GM21367 (cell line): Measurements from ENCODE around the gene RPGR.

Source experiments
- ATAC-seq: cut with Tn5 transposase; IDR thresholded peaks from one replicate; pipeline ENCODE4 v1.9.1; 2021; ENCODE audit not compliant: unreplicated experiment

RPGR gene

GRCh38 chrX:38260231-38260630 is 67.1 kb downstream of the RPGR start:
- no peak for ATAC-seq

GRCh38 chrX:38256019-38256418 is 71.3 kb downstream of the RPGR start:
- no peak for ATAC-seq

DNA sequence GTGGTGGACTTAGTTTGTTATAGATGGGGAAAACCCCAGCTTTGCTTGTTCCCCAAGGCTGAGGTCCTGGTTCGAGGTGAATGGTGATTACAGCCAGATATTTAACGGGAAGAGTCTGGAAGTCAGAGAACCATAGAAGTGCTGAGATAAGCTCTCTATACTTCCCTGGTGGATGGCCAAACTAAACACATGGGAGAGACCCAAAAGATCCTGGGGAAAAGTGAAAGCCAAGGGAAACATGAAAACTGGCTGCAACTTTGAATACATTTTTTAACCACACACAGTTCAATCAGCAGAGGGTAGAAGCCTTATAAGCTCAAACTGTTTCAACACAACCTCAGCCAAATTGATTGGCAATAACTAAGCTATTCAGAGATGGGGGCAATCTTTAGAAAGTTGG is 77.3 kb downstream of the RPGR start:
- no peak for ATAC-seq

DNA sequence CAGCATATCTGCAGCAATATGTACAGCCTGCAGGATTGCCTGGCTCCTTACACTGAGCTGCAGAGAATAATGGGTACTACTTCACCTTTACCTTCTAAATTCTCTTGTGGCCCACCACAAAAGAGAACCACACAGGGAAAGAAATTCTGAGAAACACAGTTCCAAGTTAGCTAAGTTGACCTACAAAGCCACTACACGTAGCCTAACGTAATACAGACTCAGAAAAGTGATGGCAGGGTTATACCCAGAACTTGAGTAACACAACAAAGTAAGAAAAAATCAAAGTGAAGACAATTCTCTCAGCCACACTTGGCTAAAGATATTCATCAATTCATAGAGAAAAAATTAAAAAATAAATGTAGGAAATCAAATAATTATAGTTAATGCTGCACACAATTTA is 80.3 kb downstream of the RPGR start:
- ATAC-seq = no peak

GRCh38 chrX:38240541-38240940 is 86.8 kb downstream of the RPGR start:
- no peak for ATAC-seq

DNA sequence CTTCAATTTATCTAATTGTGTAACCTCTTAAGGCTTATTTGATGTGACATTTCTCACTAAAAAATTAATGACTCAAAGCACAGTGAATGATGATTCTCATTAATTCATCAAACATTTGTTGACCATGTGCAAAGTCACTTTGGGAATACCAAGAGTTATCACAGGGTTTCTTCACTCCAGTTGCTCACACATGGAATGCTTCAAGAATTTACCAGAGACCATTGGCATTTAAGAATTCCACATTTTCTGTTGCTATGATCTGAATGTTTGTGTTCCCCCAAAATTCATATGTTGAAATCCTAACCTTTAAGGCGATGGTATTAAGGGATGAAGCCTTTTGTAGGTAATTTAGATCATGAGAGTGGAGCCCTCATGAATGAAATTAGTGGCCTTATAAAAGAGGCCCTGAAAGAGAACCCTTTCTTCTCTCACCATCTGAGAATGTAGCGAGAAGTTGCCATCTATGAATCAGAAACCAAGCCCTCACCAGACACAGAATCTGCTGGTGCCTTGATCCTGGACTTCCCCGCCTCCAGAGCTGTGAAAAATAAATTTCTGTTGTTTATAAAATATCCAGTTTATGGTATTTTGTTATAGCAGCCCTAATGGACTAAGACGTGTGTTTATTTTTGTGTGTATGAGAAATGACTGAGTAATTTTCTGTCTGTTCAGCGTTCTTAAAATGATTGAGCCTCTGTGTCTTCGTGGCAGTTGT is 90.3 kb downstream of the RPGR start:
- ATAC-seq = no peak

DNA sequence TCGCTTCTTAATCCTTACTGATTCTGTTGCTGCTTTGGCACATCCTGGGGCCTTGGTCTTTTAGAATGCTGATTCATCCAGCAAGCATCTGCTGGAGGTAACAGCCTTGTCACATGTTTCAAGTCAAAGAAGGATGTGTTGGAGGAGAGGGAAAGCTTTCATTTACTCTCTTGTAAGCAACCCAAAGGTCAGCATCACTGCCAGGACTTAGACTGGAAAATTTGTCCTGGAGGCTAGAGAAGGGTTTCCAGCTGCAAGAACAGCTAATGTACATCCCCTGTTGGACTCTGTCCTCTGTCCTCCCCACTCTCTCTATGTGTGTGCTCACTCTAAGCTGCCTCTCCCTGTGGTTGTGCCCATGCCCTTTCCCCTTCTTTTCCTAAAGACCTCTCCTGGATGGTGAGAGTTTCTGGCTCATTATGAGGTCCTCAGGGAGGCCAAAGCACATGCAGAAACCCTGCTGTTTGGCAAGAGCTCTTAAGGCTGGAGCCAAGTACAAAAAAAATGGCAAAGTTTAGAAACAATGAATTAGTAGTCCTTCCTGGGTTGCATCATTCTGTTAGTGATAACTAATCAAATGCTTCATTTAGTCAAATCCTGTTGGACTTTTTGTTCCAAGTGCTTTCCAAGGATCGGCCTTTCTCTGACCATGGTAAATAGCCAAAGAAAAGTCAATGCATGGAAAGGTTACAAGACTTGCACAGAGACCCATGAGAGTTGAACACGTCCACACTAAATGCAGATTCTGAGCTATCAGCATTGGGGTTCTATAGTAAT is 93.2 kb downstream of the RPGR start:
- ATAC-seq = no peak

- ATAC-seq = no peak
These were observed 95.1 kb downstream of the RPGR start for GRCh38 chrX:38232079-38232686.

DNA sequence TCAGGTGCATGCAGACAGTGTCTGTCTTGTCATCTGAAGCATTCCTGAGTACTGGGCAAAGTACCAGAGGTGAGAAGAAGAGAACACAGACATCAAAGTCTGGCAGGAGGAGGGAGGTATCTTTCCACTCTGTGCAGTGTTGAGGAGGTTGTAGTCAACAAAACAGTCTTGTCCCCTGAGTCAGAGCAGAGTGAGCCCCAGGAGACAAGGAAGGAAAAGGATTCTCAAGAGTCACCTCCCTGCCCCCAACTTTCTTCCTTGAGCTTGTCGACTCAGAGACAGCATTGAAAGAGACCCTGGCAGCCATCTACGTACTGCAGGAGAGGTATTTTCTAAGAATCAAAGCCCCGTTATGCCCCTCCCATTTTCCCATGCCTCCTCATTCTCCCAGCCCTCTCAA is 102.2 kb downstream of the RPGR start:
- no peak for ATAC-seq

GRCh38 chrX:38224160-38224559 is 103.1 kb downstream of the RPGR start:
- no peak for ATAC-seq

GRCh38 chrX:38221391-38221929 is 105.8 kb downstream of the RPGR start:
- ATAC-seq = no peak

DNA sequence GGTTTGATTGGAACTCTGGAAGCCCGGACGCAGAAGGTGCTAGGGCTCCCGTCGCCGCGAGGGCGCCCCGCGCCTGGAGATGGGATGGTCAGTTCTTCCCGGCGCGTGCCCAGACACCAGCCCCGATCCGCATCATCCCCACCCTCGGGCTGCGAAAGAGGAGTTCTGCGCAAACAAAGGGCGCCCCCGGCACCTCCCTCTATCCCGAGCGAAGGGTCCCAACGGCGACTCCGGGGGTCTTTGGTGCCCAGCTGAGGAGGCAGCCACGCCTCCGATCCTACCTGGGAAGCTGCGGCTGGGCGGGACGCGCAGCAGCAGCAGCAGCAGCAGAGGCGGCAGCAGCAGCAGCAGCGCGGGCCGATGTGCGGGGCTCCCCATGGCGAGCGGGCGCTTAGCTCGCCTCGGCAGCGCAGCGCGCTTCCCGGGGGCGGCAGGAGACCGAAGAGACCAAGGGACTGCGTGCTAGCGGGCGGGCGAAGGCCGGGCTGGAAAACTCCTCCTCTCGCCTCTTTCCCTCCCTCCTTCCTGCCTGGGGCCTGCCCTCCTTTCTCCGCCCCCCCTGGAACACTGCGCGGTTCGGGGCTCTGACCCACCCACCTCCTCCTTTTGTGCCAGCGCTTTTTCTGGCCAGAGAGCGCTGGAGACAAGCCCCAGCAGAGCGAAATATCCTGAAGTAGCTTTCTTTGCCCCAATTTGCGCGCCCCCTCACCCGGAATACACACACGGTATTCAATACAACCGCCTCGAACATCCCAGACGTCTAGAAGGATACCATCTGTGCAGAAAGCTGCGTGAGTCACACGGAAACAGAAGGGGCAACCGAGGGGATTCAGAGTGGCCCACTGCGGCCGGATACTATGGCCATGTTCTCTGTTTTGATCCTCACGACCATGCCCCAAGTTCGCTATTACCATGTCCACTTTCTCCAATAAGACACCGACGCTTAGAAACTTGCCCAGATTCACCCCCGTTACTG is 106.6 kb downstream of the RPGR start, which contains the start of gene SRPX:
Gene SRPX (minus strand): TSS at position 457 of the 976 bp plus-strand sequence. CDS start 79 bp downstream, at position 378.
- ATAC-seq = no peak

GRCh38 chrX:38220024-38220414 is 107.3 kb downstream of the RPGR start:
- ATAC-seq = no peak
